Endothelial cell of umbilical vein (primary cell): ENCODE measurements around the gene RAB21. TPM values are rescaled to one million over a fixed set of nuclear protein-coding genes. Genes with fewer than 3 reads are reported as not detected.

Experiments
- BruUV-seq: library from RNA; stranded (reverse); fragments of 400-500 nt; replicated peaks from 2 replicates; lab custom pipeline; 2021; lab: Mats Ljungman, UMichigan
- CTCF ChIA-PET: fragments of 300-600, 350-600 bp; sonication (Branson Sonifier 250); formaldehyde crosslinking; loops from one replicate; lab custom pipeline; 2021; ENCODE audit warnings: antibody characterized with exemption, inconsistent platforms; lab: Charles Lee
- POLR2A ChIA-PET: fragments of 300-600, 350-600 bp; sonication (Branson Sonifier 250); formaldehyde crosslinking; loops from one replicate; lab custom pipeline; 2021; ENCODE audit warnings: antibody characterized with exemption, inconsistent platforms; lab: Charles Lee
- DNase-seq: peaks from one replicate; pipeline ENCODE4 v3.0.0-alpha.2; 2011; ENCODE audit warnings: low read depth, low spot score
- FAIRE-seq: peaks from 2 replicates; lab custom pipeline; 2011; peaks lifted over from hg19 to GRCh38; lab: Jason Lieb, UNC
- H2AFZ ChIP-seq: 2 replicates; pipeline ENCODE4 v1.6.0; 2012; ENCODE audit warnings: low read depth, low read length, control low read depth, inconsistent platforms
- H3K27ac ChIP-seq: 2 replicates; pipeline ENCODE4 v1.5.1; 2011; ENCODE audit warnings: low read depth, mild to moderate bottlenecking, control low read depth, low read length, moderate library complexity; ENCODE audit not compliant: insufficient read depth
- H3K27me3 ChIP-seq, 2 experiments: 2 replicates each; pipeline versions ENCODE4 v1.6.0 to v1.6.1; 2011; ENCODE audit warnings: low read length in 2 of 2, mixed read lengths in 1 of 2; ENCODE audit not compliant: control insufficient read depth in 2 of 2, insufficient read depth in 2 of 2
- H3K36me3 ChIP-seq, 2 experiments: 2 replicates in 1 of 2; 3 replicates in 1 of 2; pipeline ENCODE4 v1.5.1; 2011; ENCODE audit warnings: low read length in 2 of 2, mild to moderate bottlenecking in 1 of 2, moderate library complexity in 1 of 2; ENCODE audit not compliant: control insufficient read depth in 2 of 2, insufficient read depth in 2 of 2; ENCODE audit errors: extremely low read depth in 1 of 2
- H3K4me1 ChIP-seq: 3 replicates; pipeline ENCODE4 v1.5.1; 2011; ENCODE audit warnings: mild to moderate bottlenecking, low read length; ENCODE audit not compliant: control insufficient read depth, insufficient read depth; ENCODE audit errors: extremely low read depth
- H3K4me2 ChIP-seq: 2 replicates; pipeline ENCODE4 v1.6.1; 2011; ENCODE audit warnings: low read length, control low read depth, mixed read lengths; ENCODE audit not compliant: insufficient read depth
- H3K4me3 ChIP-seq, 3 experiments: fragments of 200-600 bp in 1 of 3; sonication (generic), shearing (Covaris generic) in 1 of 3; replicated peaks in 1 of 3; 2 replicates each; pipeline ENCODE4 v1.5.1; 2011 to 2016; ENCODE audit warnings: control low read depth in 3 of 3, low read length in 3 of 3, mild to moderate bottlenecking in 2 of 3, inconsistent platforms in 1 of 3, low read depth in 1 of 3, moderate library complexity in 1 of 3; ENCODE audit not compliant: insufficient read depth in 1 of 3
- H3K79me2 ChIP-seq: 2 replicates; pipeline ENCODE4 v1.6.0; 2012; ENCODE audit warnings: low read length, inconsistent platforms; ENCODE audit not compliant: control insufficient read depth, insufficient read depth
- H3K9ac ChIP-seq: replicated peaks from 2 replicates; pipeline ENCODE3; 2011; ENCODE audit warnings: low read length, control low read depth; ENCODE audit not compliant: insufficient read depth; ENCODE audit errors: extremely low read depth
- H3K9me1 ChIP-seq: replicated peaks from 3 replicates; pipeline ENCODE4 v1.6.0; 2011; ENCODE audit warnings: mild to moderate bottlenecking, low read length; ENCODE audit not compliant: control insufficient read depth, insufficient read depth; ENCODE audit errors: extremely low read depth
- H3K9me3 ChIP-seq: replicated peaks from 2 replicates; pipeline ENCODE4 v1.5.1; 2012; ENCODE audit warnings: low read length, inconsistent platforms; ENCODE audit not compliant: control insufficient read depth, insufficient read depth
- H4K20me1 ChIP-seq: replicated peaks from 2 replicates; pipeline ENCODE3; 2011; ENCODE audit warnings: mild to moderate bottlenecking, low read length; ENCODE audit not compliant: control insufficient read depth, insufficient read depth; ENCODE audit errors: extremely low read depth
- EZH2 ChIP-seq: IDR thresholded peaks from 2 replicates; pipeline ENCODE4 v1.6.1; 2012; ENCODE audit warnings: borderline replicate concordance, low read depth, mild to moderate bottlenecking, moderate library complexity, low read length, inconsistent platforms; ENCODE audit not compliant: severe bottlenecking
- FOS ChIP-seq: IDR thresholded peaks from 2 replicates; pipeline ENCODE4 v1.6.1; 2011; ENCODE audit warnings: mild to moderate bottlenecking, low read length, moderate library complexity, borderline replicate concordance; ENCODE audit not compliant: insufficient read depth
- GATA2 ChIP-seq: IDR thresholded peaks from 2 replicates; pipeline ENCODE4 v1.7.0; 2011; ENCODE audit warnings: low read depth, mild to moderate bottlenecking, moderate library complexity, mixed read lengths, low read length; ENCODE audit not compliant: insufficient read length, insufficient read depth
- JUN ChIP-seq: IDR thresholded peaks from 2 replicates; pipeline ENCODE4 v1.6.1; 2011; ENCODE audit warnings: borderline replicate concordance, low read depth; ENCODE audit not compliant: insufficient read length, insufficient read depth
- MAX ChIP-seq: IDR thresholded peaks from 2 replicates; pipeline ENCODE4 v1.6.1; 2011; ENCODE audit not compliant: insufficient read depth, insufficient read length
- MYC ChIP-seq: IDR thresholded peaks from one replicate; pipeline ENCODE4 v1.6.1; 2011; ENCODE audit warnings: mild to moderate bottlenecking, low read depth, low read length
- POLR2A ChIP-seq: IDR thresholded peaks from 2 replicates; pipeline ENCODE4 v1.6.1; 2012; ENCODE audit warnings: low read depth, mild to moderate bottlenecking, control low read depth, low read length
- POLR2AphosphoS5 ChIP-seq: IDR thresholded peaks from 2 replicates; pipeline ENCODE4 v1.6.1; 2012; ENCODE audit warnings: low read depth, mild to moderate bottlenecking, control low read depth, low read length, moderate library complexity; ENCODE audit not compliant: insufficient read depth
- dilution Hi-C: fragments of 300-500 bp; cut with MboI; formaldehyde crosslinking; loops from one replicate; pipeline ENCODE4 v1.15.0; 2019; ENCODE audit warnings: low sequenced_read_pairs; ENCODE audit not compliant: extremely low pct_ligation_motif_present
- intact Hi-C: fragments of 100-400 bp; cut with micrococcal nuclease; formaldehyde crosslinking; loops from one replicate; pipeline ENCODE4 v1.10.0; 2022
- polyA plus RNA-seq, 4 experiments: library from polyadenylated mRNA; depleted of rRNA in 3 of 4; stranded (reverse) in 3 of 4; unstranded in 1 of 4; fragments of >200 nt; gene quantifications; 2 replicates each; pipeline versions ENCODE4 v1.2.1 to v1.2.3, GENCODE V29; 2011 to 2012; ENCODE audit warnings: missing spikeins in 1 of 4
- total RNA-seq: library from RNA; stranded (reverse); gene quantifications from 2 replicates; pipeline ENCODE4 v1.2.3, GENCODE V29; 2021
- TF ChIP-seq, protein P1 (sequence below), 2 donors: IDR thresholded peaks; 1 replicate in 1 of 2; 2 replicates in 1 of 2; pipeline ENCODE4 v1.5.1; 2011; ENCODE audit warnings: low read length in 2 of 2, mild to moderate bottlenecking in 2 of 2, moderate library complexity in 2 of 2, control low read depth in 1 of 2, inconsistent platforms in 1 of 2, low read depth in 1 of 2; ENCODE audit not compliant: insufficient read depth in 1 of 2; ENCODE audit errors: extremely low read depth in 1 of 2

Gene RAB21
- total and polyA plus RNA-seq, 2 donors (not counting 3 experiments of a cell fraction or from before 2014, with no cell fraction given) = 1.8 to 49.6 TPM

DNA sequence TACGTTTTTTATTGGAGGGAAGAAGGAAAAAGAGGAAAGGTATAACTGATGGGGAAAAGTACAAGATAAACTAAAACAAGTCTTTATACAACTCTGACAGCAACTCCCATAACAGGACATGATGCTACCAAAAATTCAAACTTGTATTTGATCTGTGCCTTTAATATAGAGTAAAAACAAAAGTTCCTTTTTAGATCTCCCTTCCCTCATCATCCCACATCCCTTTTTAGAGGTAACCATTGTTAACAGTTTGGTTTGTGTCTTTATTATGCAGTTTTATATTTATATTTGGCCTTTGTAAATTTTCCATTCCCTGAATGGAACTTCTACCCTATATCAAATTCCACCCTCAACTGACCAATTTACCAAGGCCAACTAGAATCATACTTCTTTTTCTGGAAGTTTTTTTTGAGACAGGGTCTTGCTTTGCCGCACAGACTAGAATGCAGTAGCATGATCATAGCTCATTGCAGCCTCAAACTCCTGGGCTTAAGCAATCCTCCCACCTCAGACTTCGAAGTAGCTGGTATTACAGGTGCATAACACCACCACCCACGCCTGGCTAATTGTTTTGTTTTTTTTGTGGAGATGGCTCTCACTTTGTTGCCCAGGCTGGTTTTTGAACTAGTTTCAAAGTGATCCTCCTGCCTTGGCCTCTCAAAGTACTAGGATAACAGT lies 36.9 kb downstream of the RAB21 start:
- no peak overlapping the region for H2AFZ ChIP-seq
- TF ChIP-seq JUN = no peak
- TF ChIP-seq, protein P1, sequence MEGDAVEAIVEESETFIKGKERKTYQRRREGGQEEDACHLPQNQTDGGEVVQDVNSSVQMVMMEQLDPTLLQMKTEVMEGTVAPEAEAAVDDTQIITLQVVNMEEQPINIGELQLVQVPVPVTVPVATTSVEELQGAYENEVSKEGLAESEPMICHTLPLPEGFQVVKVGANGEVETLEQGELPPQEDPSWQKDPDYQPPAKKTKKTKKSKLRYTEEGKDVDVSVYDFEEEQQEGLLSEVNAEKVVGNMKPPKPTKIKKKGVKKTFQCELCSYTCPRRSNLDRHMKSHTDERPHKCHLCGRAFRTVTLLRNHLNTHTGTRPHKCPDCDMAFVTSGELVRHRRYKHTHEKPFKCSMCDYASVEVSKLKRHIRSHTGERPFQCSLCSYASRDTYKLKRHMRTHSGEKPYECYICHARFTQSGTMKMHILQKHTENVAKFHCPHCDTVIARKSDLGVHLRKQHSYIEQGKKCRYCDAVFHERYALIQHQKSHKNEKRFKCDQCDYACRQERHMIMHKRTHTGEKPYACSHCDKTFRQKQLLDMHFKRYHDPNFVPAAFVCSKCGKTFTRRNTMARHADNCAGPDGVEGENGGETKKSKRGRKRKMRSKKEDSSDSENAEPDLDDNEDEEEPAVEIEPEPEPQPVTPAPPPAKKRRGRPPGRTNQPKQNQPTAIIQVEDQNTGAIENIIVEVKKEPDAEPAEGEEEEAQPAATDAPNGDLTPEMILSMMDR (IDR thresholded peaks at IDR 0.05; ENCODE audit: extremely low read depth in 1 of 2, insufficient read depth in 1 of 2, low read depth in 1 of 2, low read length in 2 of 2) = no peak
- TF ChIP-seq EZH2 = no peak
- no peak for TF ChIP-seq GATA2
- no peak for TF ChIP-seq POLR2AphosphoS5
- no peak for TF ChIP-seq MYC
- no peak for TF ChIP-seq MAX
- TF ChIP-seq FOS = no peak
- TF ChIP-seq POLR2A = no peak
- intact Hi-C loops = no loop called here
- H3K4me3 ChIP-seq = no peak overlapping the region
- DNase-seq = no peak
- no TSS peak for BruUV-seq
- H3K9ac ChIP-seq = no peak overlapping the region
- FAIRE-seq = no peak
- peaks cover 5% of the 10 kb centered on the region for H3K9me1 ChIP-seq
- no peak overlapping the region for H3K27ac ChIP-seq
- ChIA-PET CTCF (interaction anchor here (1.1 kb wide), 1 partner anchor 12 kb away, joined by 5 read pairs; no protein-coding TSS in a partner anchor), POLR2A (no interaction called here)
- dilution Hi-C loops = no loop called here
- peaks cover 0 to 2% of the 10 kb centered on the region in 2 experiments for H3K36me3 ChIP-seq
- H4K20me1 ChIP-seq = no peaks in the 10 kb centered on the region
- H3K4me1 ChIP-seq = peaks cover 14% of the 10 kb centered on the region
- H3K4me2 ChIP-seq = no peak overlapping the region
- H3K79me2 ChIP-seq = peaks cover 1% of the 10 kb centered on the region
- no peaks in the 10 kb centered on the region for H3K27me3 ChIP-seq
- no peaks in the 10 kb centered on the region for H3K9me3 ChIP-seq
